Psoas muscle (tissue), 8 donors: ENCODE results near the gene RSPRY1. TPM values are rescaled to one million over a fixed set of nuclear protein-coding genes. Genes with fewer than 3 reads are reported as not detected.
A peak's percentile ranks its signal among the peaks of the same experiment; 100 is the strongest.
"Not testable (repeated sequence)": the region's sequence is repeated elsewhere in the genome, so short reads cannot be mapped to it uniquely, and the experiment has no call there.

ENCODE experiments used
- ATAC-seq, 4 donors: fragments of 200-7000 bp; cut with Tn5 transposase; one replicate each; pipeline ENCODE4 v1.9.1; 2020; ENCODE audit warnings: moderate library complexity in 3 of 4, mild to moderate bottlenecking in 2 of 4
- DNase-seq, 2 donors: peaks; one replicate each; pipeline ENCODE4 v3.0.0-alpha.2; 2020
- H3K27ac ChIP-seq: fragments of 200-600 bp; one replicate; pipeline ENCODE4 v1.8.0; 2022
- H3K27me3 ChIP-seq, 3 donors: fragments of 200-600 bp in 1 of 3; one replicate each; pipeline versions ENCODE4 v1.6.1 to v1.8.0; 2013 to 2022; ENCODE audit warnings: low read length in 2 of 3, mild to moderate bottlenecking in 2 of 3, moderate library complexity in 1 of 3; ENCODE audit not compliant: insufficient read depth in 3 of 3
- H3K36me3 ChIP-seq, 2 donors: fragments of 200-600 bp in 1 of 2; one replicate each; pipeline versions ENCODE4 v1.6.1 to v1.8.0; 2013 to 2022; ENCODE audit warnings: low read depth in 1 of 2, mild to moderate bottlenecking in 1 of 2, moderate library complexity in 1 of 2; ENCODE audit not compliant: insufficient read depth in 1 of 2
- H3K4me1 ChIP-seq: fragments of 200-600 bp; one replicate; pipeline ENCODE4 v1.8.0; 2022
- H3K4me3 ChIP-seq: fragments of 200-600 bp; one replicate; pipeline ENCODE4 v1.8.0; 2022; ENCODE audit warnings: mild to moderate bottlenecking
- H3K9me3 ChIP-seq: fragments of 200-600 bp; one replicate; pipeline ENCODE4 v1.8.0; 2022
- CTCF ChIP-seq: fragments of 200-600 bp; IDR thresholded peaks from one replicate; pipeline ENCODE4 v1.8.0; 2022; ENCODE audit warnings: antibody characterized with exemption
- WGBS, 3 donors: extraction: QIAGEN DNeasy Blood & Tissue Kit; methylation state at CpG; one replicate each; pipeline versions ENCODE4 v1.1.6 to v1.1.7; 2013; 5-methylcytosine and 5-hydroxymethylcytosine counted together
- intact Hi-C, 2 donors: fragments of 100-400 bp; cut with DNase I; formaldehyde crosslinking; loops; one replicate each; pipeline versions ENCODE4 v1.11.0 to v1.14.2; 2022
- polyA plus RNA-seq, 3 donors: library from polyadenylated mRNA; stranded (reverse); fragments of 200-250 nt; gene quantifications; one replicate each; pipeline ENCODE4 v1.2.3, GENCODE V29; 2013
- total RNA-seq, 4 donors: library from RNA; stranded (reverse); fragmentation: NEBNext Ultra II Directional in 2 of 4; extraction: Animal tissue kit (Norgen Biotek cat#: 25700) in 2 of 4; gene quantifications; one replicate each; pipeline versions ENCODE4 v1.2.1 to v1.2.4, GENCODE V29; 2021 to 2023
- donor health status: healthy with polysubstance abuse.
- donor health status: DM: no; HTN: no; CAD: no; lungs with moderate emphysema.
- donor health status: Bipolar disorder and iron deficiency.
- donor health status: healthy.
- donor health status: DM: yes; HTN: yes; CAD: no.
- donor health status: DM: no; HTN: no; CAD: no.
- donor health status: DM: no; HTN: no; CAD: no.
- donor health status: DM: yes; HTN: yes; CAD: no.

Gene RSPRY1
- total and polyA plus RNA-seq, 7 donors = 7.1 to 19.5 (median 15.2) TPM

- no peak for DNase-seq
- Histone ChIP-seq H3K36me3 (no peaks in the 10 kb centered on the region), H3K27ac (no peak overlapping the region), H3K4me1 (no peaks in the 10 kb centered on the region), H3K27me3 (no peaks in the 10 kb centered on the region), H3K4me3 (no peak overlapping the region), H3K9me3 (no peaks in the 10 kb centered on the region)
- 61 to 72% (median 62%) methylated on average over 6 of the region's 6 CpGs for WGBS, 3 donors
- no peak for ATAC-seq
- intact Hi-C loops = no loop called here
- no peak for TF ChIP-seq CTCF
Measured at GRCh38 chr16:57266531-57267260, 80.6 kb downstream of the RSPRY1 start.

DNA sequence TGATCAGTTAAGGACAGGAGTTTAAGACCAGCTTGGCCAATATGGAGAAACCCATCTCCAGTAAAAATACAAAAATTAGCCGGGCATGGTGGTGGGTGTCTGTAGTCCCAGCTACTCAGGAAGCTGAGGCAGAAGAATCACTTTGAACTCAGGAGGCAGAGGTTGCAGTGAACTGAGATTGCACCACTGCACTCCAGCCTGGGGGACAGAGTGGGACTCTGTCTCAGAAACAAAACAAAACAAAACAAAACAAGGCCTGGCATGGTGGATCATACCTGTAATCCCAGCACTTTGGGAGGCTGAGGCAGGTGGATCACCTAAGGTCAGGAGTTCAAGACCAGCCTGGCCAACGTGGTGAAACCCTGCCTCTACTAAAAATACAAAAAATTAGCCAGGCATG is 81.2 kb downstream of the RSPRY1 start:
- H3K9me3 ChIP-seq, ATAC-seq, H3K4me3 ChIP-seq, DNase-seq, H3K4me1 ChIP-seq, H3K27ac ChIP-seq, intact Hi-C loops, H3K36me3 ChIP-seq, H3K27me3 ChIP-seq: not testable (repeated sequence)
- WGBS, 3 donors = 47 to 67% (median 66%) methylated on average over 2 of the region's 2 CpGs

GRCh38 chr16:57268804-57269800 is 83.0 kb downstream of the RSPRY1 start:
- DNase-seq = peak in 1 of 2 donors; percentile 30
- no peak overlapping the region for H3K4me3 ChIP-seq
- H3K4me1 ChIP-seq = no peaks in the 10 kb centered on the region
- no peak for ATAC-seq
- intact Hi-C loops = no loop called here
- no peak overlapping the region for H3K27ac ChIP-seq
- no peaks in the 10 kb centered on the region for H3K27me3 ChIP-seq
- 54 to 62% (median 56%) methylated on average over 14 of the region's 14 CpGs for WGBS, 3 donors
- no peak for TF ChIP-seq CTCF
- H3K9me3 ChIP-seq = no peaks in the 10 kb centered on the region
- no peaks in the 10 kb centered on the region for H3K36me3 ChIP-seq

- H3K9me3 ChIP-seq = no peaks in the 10 kb centered on the region
- no peaks in the 10 kb centered on the region for H3K4me1 ChIP-seq
- ATAC-seq (no peak), DNase-seq (peak in 1 of 2 donors; percentile 19)
- WGBS, 3 donors = 73 to 81% (median 73%) methylated on average over 25 of the region's 25 CpGs
- H3K27me3 ChIP-seq = no peaks in the 10 kb centered on the region
- H3K4me3 ChIP-seq = no peak overlapping the region
- TF ChIP-seq CTCF = no peak
- intact Hi-C loops = no loop called here
- no peak overlapping the region for H3K27ac ChIP-seq
- no peaks in the 10 kb centered on the region for H3K36me3 ChIP-seq
Measured at GRCh38 chr16:57270221-57271062, 84.3 kb downstream of the RSPRY1 start.
